ENCODE results near the gene ZNF549.
A peak's percentile ranks its signal among the peaks of the same experiment; 100 is the strongest.

ZNF549 gene

DNA sequence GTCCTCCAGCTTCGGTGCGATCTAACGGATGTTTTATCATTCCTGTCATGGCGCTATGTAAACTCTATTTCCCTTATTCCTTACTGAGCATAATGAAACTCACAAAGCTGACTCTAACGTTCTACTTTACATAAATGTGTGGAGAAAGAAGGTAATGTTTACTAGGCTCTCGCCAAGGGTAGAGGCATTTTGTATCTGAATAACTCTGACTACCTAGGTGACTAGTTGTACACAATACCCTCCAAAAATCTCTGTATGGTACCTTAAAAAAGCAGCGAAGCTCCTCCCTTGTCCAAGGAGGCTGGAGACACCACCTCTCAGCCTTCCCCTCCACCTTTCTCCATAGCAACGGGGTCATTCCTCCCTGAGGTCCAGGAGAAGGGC, 72.2 kb downstream of the ZNF549 start:
- no peak for DNase-seq (ENCODE audit: low read depth)

DNA sequence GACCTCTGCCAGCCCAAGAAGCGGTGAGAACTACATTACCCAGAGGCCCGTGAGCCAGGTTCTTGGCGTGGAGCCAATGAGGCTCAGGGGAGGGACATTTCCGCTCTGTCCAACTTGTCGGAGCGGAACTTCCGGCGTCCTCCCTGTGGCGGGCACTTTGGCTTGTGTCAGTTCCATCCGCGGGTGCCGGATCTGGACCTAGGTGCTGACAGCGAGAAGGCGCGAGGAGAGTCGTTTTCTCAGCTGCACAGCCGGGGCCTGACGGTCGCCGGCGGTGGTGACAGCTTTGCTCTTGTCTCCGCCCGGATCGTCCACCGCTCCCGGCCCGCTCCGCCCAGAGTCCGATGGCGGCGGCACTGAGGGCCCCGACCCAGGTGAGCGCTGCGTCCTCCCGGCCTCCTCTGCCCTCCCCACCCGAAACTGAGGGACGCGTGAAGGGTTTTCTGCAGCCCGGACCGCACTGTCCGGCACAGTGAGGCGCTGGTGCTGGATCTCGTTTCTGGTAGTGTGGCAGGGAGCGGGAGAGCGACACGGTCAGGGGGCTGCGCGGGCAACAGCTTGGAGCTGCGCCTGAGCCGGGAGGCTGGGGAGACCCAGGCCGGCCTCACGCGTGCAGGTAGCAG, 72.7 kb downstream of the ZNF549 start, which contains the start of gene ZNF530:
TSS of gene ZNF530 (plus strand) at position 125 of the 623 bp plus-strand sequence. CDS start 4,461 bp downstream, outside the sequence.
- H3K4me3 ChIP-seq (ENCODE audit: low read length): peak within 1 kb of the TSS; percentile 87
- peak; percentile 89 for DNase-seq (ENCODE audit: low read depth)
- TF ChIP-seq, protein P1, sequence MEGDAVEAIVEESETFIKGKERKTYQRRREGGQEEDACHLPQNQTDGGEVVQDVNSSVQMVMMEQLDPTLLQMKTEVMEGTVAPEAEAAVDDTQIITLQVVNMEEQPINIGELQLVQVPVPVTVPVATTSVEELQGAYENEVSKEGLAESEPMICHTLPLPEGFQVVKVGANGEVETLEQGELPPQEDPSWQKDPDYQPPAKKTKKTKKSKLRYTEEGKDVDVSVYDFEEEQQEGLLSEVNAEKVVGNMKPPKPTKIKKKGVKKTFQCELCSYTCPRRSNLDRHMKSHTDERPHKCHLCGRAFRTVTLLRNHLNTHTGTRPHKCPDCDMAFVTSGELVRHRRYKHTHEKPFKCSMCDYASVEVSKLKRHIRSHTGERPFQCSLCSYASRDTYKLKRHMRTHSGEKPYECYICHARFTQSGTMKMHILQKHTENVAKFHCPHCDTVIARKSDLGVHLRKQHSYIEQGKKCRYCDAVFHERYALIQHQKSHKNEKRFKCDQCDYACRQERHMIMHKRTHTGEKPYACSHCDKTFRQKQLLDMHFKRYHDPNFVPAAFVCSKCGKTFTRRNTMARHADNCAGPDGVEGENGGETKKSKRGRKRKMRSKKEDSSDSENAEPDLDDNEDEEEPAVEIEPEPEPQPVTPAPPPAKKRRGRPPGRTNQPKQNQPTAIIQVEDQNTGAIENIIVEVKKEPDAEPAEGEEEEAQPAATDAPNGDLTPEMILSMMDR (conservative IDR thresholded peaks at IDR 0.05; ENCODE audit: low read length): no peak

More for the DNA sequence above, 72.2 kb downstream of the ZNF549 start:
- TF ChIP-seq, protein P1 (conservative IDR thresholded peaks at IDR 0.05; ENCODE audit: low read length): no peak
- peak overlapping the region; percentile 87 for H3K4me3 ChIP-seq (ENCODE audit: low read length)

DNA sequence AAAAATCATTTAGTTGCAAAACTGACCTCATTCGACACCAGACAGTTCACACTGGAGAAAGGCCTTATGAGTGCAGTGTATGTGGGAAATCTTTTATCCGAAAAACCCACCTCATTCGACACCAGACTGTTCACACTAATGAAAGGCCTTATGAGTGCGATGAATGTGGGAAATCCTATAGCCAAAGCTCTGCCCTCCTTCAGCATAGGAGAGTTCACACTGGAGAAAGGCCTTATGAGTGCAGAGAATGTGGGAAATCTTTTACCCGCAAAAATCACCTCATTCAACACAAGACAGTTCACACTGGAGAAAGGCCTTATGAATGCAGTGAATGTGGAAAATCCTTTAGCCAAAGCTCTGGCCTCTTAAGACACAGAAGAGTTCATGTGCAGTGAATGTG, 79.8 kb downstream of the ZNF549 start:
- TF ChIP-seq, protein P1 (conservative IDR thresholded peaks at IDR 0.05; ENCODE audit: low read length): no peak
- H3K4me3 ChIP-seq (ENCODE audit: low read length): no peak overlapping the region
- DNase-seq (ENCODE audit: low read depth): no peak

Measured in AG10803 (cell line).